HL-60 (cell line): ENCODE results near the gene LRP1B.

Source experiments
- POLR2AphosphoS5 ChIP-seq: IDR thresholded peaks from 2 replicates; pipeline ENCODE4 v1.6.1; 2012; ENCODE audit warnings: low read depth
- TF ChIP-seq, protein P1 (sequence below): IDR thresholded peaks from one replicate; pipeline ENCODE4 v1.5.1; 2011; ENCODE audit warnings: low read length, control low read depth, inconsistent platforms; ENCODE audit not compliant: insufficient read depth
- TF ChIP-seq, protein P2 (sequence below): IDR thresholded peaks from 2 replicates; pipeline ENCODE4 v1.6.1; 2012; ENCODE audit warnings: low read depth; ENCODE audit not compliant: insufficient replicate concordance

DNA sequence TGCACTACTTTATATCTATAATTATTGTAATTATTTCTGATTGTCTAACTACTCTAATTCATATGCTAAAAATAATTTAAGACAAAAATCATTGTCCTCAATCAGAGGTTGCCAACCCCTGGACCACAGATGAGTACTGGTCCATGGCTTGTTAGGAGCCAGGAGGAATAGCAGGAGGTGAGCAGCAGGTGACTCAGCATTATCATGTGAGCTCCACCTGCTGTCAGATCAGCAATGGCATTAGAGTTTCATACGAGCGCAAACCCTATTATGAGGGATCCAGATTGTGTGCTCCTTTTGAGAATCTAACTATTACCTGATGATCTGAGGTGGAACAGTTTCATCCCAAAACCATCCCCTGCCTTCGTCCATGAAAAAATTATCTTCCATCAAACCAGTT, 1434.4 kb downstream of the LRP1B start:
- TF ChIP-seq POLR2AphosphoS5 = no peak
- TF ChIP-seq, protein P1, sequence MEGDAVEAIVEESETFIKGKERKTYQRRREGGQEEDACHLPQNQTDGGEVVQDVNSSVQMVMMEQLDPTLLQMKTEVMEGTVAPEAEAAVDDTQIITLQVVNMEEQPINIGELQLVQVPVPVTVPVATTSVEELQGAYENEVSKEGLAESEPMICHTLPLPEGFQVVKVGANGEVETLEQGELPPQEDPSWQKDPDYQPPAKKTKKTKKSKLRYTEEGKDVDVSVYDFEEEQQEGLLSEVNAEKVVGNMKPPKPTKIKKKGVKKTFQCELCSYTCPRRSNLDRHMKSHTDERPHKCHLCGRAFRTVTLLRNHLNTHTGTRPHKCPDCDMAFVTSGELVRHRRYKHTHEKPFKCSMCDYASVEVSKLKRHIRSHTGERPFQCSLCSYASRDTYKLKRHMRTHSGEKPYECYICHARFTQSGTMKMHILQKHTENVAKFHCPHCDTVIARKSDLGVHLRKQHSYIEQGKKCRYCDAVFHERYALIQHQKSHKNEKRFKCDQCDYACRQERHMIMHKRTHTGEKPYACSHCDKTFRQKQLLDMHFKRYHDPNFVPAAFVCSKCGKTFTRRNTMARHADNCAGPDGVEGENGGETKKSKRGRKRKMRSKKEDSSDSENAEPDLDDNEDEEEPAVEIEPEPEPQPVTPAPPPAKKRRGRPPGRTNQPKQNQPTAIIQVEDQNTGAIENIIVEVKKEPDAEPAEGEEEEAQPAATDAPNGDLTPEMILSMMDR = no peak
- TF ChIP-seq, protein P2, sequence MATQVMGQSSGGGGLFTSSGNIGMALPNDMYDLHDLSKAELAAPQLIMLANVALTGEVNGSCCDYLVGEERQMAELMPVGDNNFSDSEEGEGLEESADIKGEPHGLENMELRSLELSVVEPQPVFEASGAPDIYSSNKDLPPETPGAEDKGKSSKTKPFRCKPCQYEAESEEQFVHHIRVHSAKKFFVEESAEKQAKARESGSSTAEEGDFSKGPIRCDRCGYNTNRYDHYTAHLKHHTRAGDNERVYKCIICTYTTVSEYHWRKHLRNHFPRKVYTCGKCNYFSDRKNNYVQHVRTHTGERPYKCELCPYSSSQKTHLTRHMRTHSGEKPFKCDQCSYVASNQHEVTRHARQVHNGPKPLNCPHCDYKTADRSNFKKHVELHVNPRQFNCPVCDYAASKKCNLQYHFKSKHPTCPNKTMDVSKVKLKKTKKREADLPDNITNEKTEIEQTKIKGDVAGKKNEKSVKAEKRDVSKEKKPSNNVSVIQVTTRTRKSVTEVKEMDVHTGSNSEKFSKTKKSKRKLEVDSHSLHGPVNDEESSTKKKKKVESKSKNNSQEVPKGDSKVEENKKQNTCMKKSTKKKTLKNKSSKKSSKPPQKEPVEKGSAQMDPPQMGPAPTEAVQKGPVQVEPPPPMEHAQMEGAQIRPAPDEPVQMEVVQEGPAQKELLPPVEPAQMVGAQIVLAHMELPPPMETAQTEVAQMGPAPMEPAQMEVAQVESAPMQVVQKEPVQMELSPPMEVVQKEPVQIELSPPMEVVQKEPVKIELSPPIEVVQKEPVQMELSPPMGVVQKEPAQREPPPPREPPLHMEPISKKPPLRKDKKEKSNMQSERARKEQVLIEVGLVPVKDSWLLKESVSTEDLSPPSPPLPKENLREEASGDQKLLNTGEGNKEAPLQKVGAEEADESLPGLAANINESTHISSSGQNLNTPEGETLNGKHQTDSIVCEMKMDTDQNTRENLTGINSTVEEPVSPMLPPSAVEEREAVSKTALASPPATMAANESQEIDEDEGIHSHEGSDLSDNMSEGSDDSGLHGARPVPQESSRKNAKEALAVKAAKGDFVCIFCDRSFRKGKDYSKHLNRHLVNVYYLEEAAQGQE = no peak
